Thoracic aorta (tissue), 2 donors: ENCODE measurements around the gene IL17REL. TPM values are rescaled to one million over a fixed set of nuclear protein-coding genes. Genes with fewer than 3 reads are reported as not detected.

Experiments
- ATAC-seq: fragments of 150-250 bp; one replicate; pipeline ENCODE4 v1.8.0; 2017; ENCODE audit warnings: low read depth; ENCODE audit not compliant: insufficient number of reproducible peaks, low FRiP score
- DNase-seq: peaks from one replicate; pipeline ENCODE4 v3.0.0-alpha.2; 2020; ENCODE audit warnings: low spot score
- H3K27ac ChIP-seq, 2 donors: fragments of 200-600 bp; sonication (generic); 1 replicate in 1 of 2; 2 replicates in 1 of 2; pipeline ENCODE4 v1.5.1; 2016; ENCODE audit warnings: mild to moderate bottlenecking in 2 of 2, moderate library complexity in 2 of 2
- H3K27me3 ChIP-seq: fragments of 200-600 bp; sonication (generic); replicated peaks from 2 replicates; pipeline ENCODE4 v1.6.0; 2016; ENCODE audit warnings: mild to moderate bottlenecking; ENCODE audit not compliant: insufficient read depth
- H3K36me3 ChIP-seq: fragments of 200-600 bp; sonication (generic); one replicate; pipeline ENCODE4 v1.5.1; 2016
- H3K4me1 ChIP-seq, 2 donors: fragments of 200-600 bp; sonication (generic); 1 replicate in 1 of 2; 2 replicates in 1 of 2; pipeline versions ENCODE4 v1.5.1 to v1.6.0; 2016; ENCODE audit warnings: low read depth in 2 of 2, mild to moderate bottlenecking in 1 of 2; ENCODE audit not compliant: control insufficient read depth in 1 of 2
- H3K4me3 ChIP-seq: fragments of 200-600 bp; sonication (generic); 2 replicates; pipeline ENCODE4 v1.5.1; 2016; ENCODE audit warnings: mild to moderate bottlenecking
- H3K9me3 ChIP-seq: fragments of 200-600 bp; sonication (generic); 2 replicates; pipeline ENCODE4 v1.5.1; 2016
- CTCF ChIP-seq: fragments of 200-600 bp; sonication (generic); IDR thresholded peaks from one replicate; pipeline ENCODE4 v1.5.1; 2019; ENCODE audit warnings: antibody characterized with exemption
- total RNA-seq, 2 donors: library from RNA; depleted of rRNA; stranded (reverse); fragments of >200 nt; gene quantifications; one replicate each; pipeline versions ENCODE4 v1.1.0 to v1.2.3, GENCODE V29; 2016

Gene IL17REL
- total RNA-seq, 2 donors from 2014 or later, result not detected

GRCh38 chr22:49975543-49976389 lies 36.8 kb downstream of the IL17REL start:
- H3K36me3 ChIP-seq, result no peaks in the 10 kb centered on the region
- TF ChIP-seq CTCF, result no peak
- ATAC-seq, result no peak
- H3K9me3 ChIP-seq, result peaks cover 11% of the 10 kb centered on the region
- peak overlapping the region in 1 of 2 donors; percentile 38 for H3K27ac ChIP-seq
- no peak overlapping the region for H3K4me3 ChIP-seq
- H3K4me1 ChIP-seq, result peaks cover 5 to 13% of the 10 kb centered on the region in 2 donors
- peak; percentile 1 for DNase-seq
- no peaks in the 10 kb centered on the region for H3K27me3 ChIP-seq

DNA sequence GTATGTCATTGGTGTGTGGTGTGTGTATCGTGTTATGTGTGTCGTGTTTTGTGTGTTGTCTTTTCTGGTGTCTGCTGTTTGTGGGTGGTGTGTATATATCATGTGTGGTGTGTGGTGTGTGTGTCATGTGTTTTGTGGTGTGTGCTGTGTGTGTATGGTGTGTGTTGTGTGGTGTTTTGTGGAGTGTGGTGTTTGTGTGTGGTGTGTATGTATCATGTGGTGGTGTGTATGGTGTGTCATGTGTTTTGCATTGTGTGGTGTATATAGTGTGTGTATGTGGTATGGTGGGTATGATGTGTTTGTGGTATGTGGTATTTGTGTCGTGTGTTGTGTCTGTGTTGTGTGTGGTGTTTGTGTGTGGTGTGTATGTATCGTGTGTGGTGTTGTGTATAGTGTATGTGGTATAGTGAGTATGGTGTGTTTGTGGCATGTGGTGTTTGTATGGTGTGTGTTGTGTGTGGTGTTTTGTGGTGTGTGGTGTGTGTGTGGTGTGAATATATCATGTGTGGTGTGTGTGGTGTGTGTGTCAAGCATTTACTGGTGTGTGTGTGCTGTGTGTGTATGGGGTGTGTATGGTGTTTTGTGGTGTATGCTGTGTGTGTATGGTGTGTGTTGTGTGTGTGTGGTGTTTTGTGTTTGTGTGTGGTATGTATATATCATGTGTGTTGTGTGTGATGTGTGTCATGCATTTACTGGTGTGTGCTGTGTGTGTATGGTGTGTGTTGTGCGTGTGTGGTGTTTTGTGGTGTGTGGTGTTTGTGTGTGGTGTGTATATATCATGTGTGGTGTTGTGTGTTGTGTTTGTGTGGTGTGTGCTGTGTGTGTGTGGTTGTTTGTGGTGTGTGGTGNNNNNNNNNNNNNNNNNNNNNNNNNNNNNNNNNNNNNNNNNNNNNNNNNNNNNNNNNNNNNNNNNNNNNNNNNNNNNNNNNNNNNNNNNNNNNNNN lies 39.3 kb downstream of the IL17REL start:
- TF ChIP-seq CTCF, result no peak
- ATAC-seq (no peak), DNase-seq (no peak)
- no peaks in the 10 kb centered on the region for H3K9me3 ChIP-seq
- no peaks in the 10 kb centered on the region for H3K27me3 ChIP-seq
- no peak overlapping the region for H3K27ac ChIP-seq
- no peaks in the 10 kb centered on the region for H3K36me3 ChIP-seq
- peaks cover 10 to 22% of the 10 kb centered on the region in 2 donors for H3K4me1 ChIP-seq
- no peak overlapping the region for H3K4me3 ChIP-seq

DNA sequence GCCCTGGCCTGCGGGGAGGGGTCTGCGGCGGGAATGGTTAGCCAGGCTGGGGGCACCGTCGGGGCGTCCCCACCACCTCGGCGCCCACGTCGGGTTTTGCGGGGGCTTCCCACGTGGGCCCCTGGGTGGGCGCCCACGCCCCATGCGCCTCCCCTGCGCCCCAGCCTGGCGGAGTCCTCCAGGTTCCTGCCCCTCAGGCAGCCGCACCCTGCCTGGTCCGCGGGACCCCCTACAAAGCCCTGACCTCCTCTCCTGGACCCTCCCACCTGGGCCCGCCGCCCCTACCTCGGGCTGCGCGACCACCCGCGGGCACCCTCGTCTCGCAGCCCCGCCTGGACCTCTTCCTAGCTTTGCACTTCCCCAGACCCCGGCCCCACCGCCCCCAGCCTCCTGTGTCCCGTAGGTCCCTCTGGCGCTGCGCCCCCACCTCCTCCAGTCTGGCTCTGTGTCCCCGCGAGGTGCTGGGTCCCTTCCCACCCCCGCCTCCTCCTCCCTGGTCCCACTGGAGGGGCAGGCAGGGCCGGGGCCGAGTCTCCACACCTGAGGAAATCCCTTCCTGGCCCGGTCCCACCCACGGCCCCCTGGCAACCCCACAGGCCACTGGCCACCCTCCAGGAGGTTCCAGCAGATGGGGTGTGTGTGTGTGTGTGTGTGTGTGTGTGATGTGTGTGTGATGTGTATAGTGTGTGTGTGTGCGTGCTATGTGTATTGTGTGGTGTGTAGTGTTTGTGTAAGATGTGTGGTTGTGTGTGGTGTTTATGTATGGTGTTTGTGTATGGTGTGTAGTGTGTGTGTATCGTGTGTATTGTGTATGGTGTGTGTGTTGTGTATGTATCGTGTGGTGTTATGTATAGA lies 40.2 kb downstream of the IL17REL start:
- no peaks in the 10 kb centered on the region for H3K27me3 ChIP-seq
- H3K9me3 ChIP-seq, result no peaks in the 10 kb centered on the region
- DNase-seq (peak; percentile 2), ATAC-seq (no peak)
- no peak for TF ChIP-seq CTCF
- H3K4me1 ChIP-seq, result peaks cover 15 to 27% of the 10 kb centered on the region in 2 donors
- H3K27ac ChIP-seq, result no peak overlapping the region
- H3K4me3 ChIP-seq, result peak overlapping the region; percentile 96
- H3K36me3 ChIP-seq, result no peaks in the 10 kb centered on the region

- peaks cover 22 to 34% of the 10 kb centered on the region in 2 donors for H3K4me1 ChIP-seq
- TF ChIP-seq CTCF, result no peak
- peak overlapping the region; percentile 68 to 82 for H3K27ac ChIP-seq
- DNase-seq (peak; percentile 36), ATAC-seq (peak; percentile 35)
- peak overlapping the region; percentile 96 for H3K4me3 ChIP-seq
- H3K36me3 ChIP-seq, result no peaks in the 10 kb centered on the region
- H3K9me3 ChIP-seq, result no peaks in the 10 kb centered on the region
- H3K27me3 ChIP-seq, result no peaks in the 10 kb centered on the region
These were observed 41.1 kb downstream of the IL17REL start for GRCh38 chr22:49971232-49972162.
